ENCODE measurements around the gene ELOVL6.

ELOVL6 gene

GRCh38 chr4:110003401-110004187, 194.8 kb downstream of the ELOVL6 start:
- Histone ChIP-seq H3K56ac (ENCODE audit: low read length) (no peak overlapping the region), H3K27me3 (ENCODE audit: insufficient read depth, low read length, poor library complexity) (no peaks in the 10 kb centered on the region), H4K8ac (ENCODE audit: low read depth, low read length) (no peak overlapping the region), H3K4me2 (ENCODE audit: low read length) (no peak overlapping the region), H3K9ac (ENCODE audit: low read length) (no peak overlapping the region), H3K36me3 (ENCODE audit: control insufficient read depth, insufficient read depth, low read length) (no peaks in the 10 kb centered on the region), H4K5ac (ENCODE audit: low read length) (no peak overlapping the region), H3K4me1 (ENCODE audit: control insufficient read depth, low read depth, low read length) (no peaks in the 10 kb centered on the region), H3K18ac (ENCODE audit: low read length) (no peak overlapping the region), H2BK15ac (replicated peaks; ENCODE audit: low read depth) (no peak overlapping the region), H2BK5ac (ENCODE audit: low read length) (no peak overlapping the region), H3K27ac (ENCODE audit: low read depth, low read length) (no peak overlapping the region), H2BK120ac (ENCODE audit: low read depth, low read length) (no peak overlapping the region), H3K79me1 (ENCODE audit: low read length) (no peaks in the 10 kb centered on the region), H3K23ac (ENCODE audit: low read length) (no peak overlapping the region), H3K4me3 (ENCODE audit: low read length) (no peak overlapping the region), H3K4ac (ENCODE audit: low read depth, low read length) (no peak overlapping the region), H2AK5ac (ENCODE audit: low read length) (no peak overlapping the region), H3K79me2 (ENCODE audit: control insufficient read depth, insufficient read depth, low read length) (no peaks in the 10 kb centered on the region)
- no CpG with 5 or more reads among the region's 6 CpGs for WGBS (ENCODE audit: extremely low coverage, insufficient coverage, low lambda C conversion rate)
- no peak for DNase-seq

- no peak overlapping the region for H4K5ac ChIP-seq (ENCODE audit: low read length)
- H2BK15ac ChIP-seq (replicated peaks; ENCODE audit: low read depth): no peak overlapping the region
- H3K27me3 ChIP-seq (ENCODE audit: insufficient read depth, low read length, poor library complexity): no peaks in the 10 kb centered on the region
- H3K4me3 ChIP-seq (ENCODE audit: low read length): no peak overlapping the region
- H3K23ac ChIP-seq (ENCODE audit: low read length): no peak overlapping the region
- no peak overlapping the region for H3K9ac ChIP-seq (ENCODE audit: low read length)
- H3K18ac ChIP-seq (ENCODE audit: low read length): no peak overlapping the region
- H2BK5ac ChIP-seq (ENCODE audit: low read length): no peak overlapping the region
- H3K27ac ChIP-seq (ENCODE audit: low read depth, low read length): no peak overlapping the region
- H2BK120ac ChIP-seq (ENCODE audit: low read depth, low read length): no peak overlapping the region
- H3K4me1 ChIP-seq (ENCODE audit: control insufficient read depth, low read depth, low read length): no peaks in the 10 kb centered on the region
- no peak overlapping the region for H3K56ac ChIP-seq (ENCODE audit: low read length)
- no peak for DNase-seq
- H2AK5ac ChIP-seq (ENCODE audit: low read length): no peak overlapping the region
- H3K4ac ChIP-seq (ENCODE audit: low read depth, low read length): no peak overlapping the region
- no peak overlapping the region for H3K4me2 ChIP-seq (ENCODE audit: low read length)
- no peaks in the 10 kb centered on the region for H3K36me3 ChIP-seq (ENCODE audit: control insufficient read depth, insufficient read depth, low read length)
- no peaks in the 10 kb centered on the region for H3K79me1 ChIP-seq (ENCODE audit: low read length)
- H4K8ac ChIP-seq (ENCODE audit: low read depth, low read length): peak overlapping the region; percentile 13
- H3K79me2 ChIP-seq (ENCODE audit: control insufficient read depth, insufficient read depth, low read length): no peaks in the 10 kb centered on the region
- WGBS (ENCODE audit: extremely low coverage, insufficient coverage, low lambda C conversion rate): no CpG with 5 or more reads among the region's 3 CpGs
Measured at GRCh38 chr4:110002326-110002725, 196.1 kb downstream of the ELOVL6 start.

- no peak overlapping the region for H4K8ac ChIP-seq (ENCODE audit: low read depth, low read length)
- H2BK5ac ChIP-seq (ENCODE audit: low read length): no peak overlapping the region
- no peaks in the 10 kb centered on the region for H3K4me1 ChIP-seq (ENCODE audit: control insufficient read depth, low read depth, low read length)
- no peak overlapping the region for H3K23ac ChIP-seq (ENCODE audit: low read length)
- no peaks in the 10 kb centered on the region for H3K36me3 ChIP-seq (ENCODE audit: control insufficient read depth, insufficient read depth, low read length)
- H3K27ac ChIP-seq (ENCODE audit: low read depth, low read length): no peak overlapping the region
- no peaks in the 10 kb centered on the region for H3K79me1 ChIP-seq (ENCODE audit: low read length)
- no peak overlapping the region for H3K18ac ChIP-seq (ENCODE audit: low read length)
- no peak overlapping the region for H2BK15ac ChIP-seq (replicated peaks; ENCODE audit: low read depth)
- no CpG with 5 or more reads among the region's 9 CpGs for WGBS (ENCODE audit: extremely low coverage, insufficient coverage, low lambda C conversion rate)
- H2BK120ac ChIP-seq (ENCODE audit: low read depth, low read length): no peak overlapping the region
- no peak for DNase-seq
- no peak overlapping the region for H3K4ac ChIP-seq (ENCODE audit: low read depth, low read length)
- no peak overlapping the region for H3K56ac ChIP-seq (ENCODE audit: low read length)
- no peaks in the 10 kb centered on the region for H3K79me2 ChIP-seq (ENCODE audit: control insufficient read depth, insufficient read depth, low read length)
- H3K4me2 ChIP-seq (ENCODE audit: low read length): no peak overlapping the region
- no peaks in the 10 kb centered on the region for H3K27me3 ChIP-seq (ENCODE audit: insufficient read depth, low read length, poor library complexity)
- no peak overlapping the region for H3K4me3 ChIP-seq (ENCODE audit: low read length)
- no peak overlapping the region for H2AK5ac ChIP-seq (ENCODE audit: low read length)
- H4K5ac ChIP-seq (ENCODE audit: low read length): no peak overlapping the region
- H3K9ac ChIP-seq (ENCODE audit: low read length): no peak overlapping the region
Measured at GRCh38 chr4:109999585-109999912, 198.9 kb downstream of the ELOVL6 start.

- Histone ChIP-seq H2BK5ac (ENCODE audit: low read length) (no peak overlapping the region), H2BK15ac (replicated peaks; ENCODE audit: low read depth) (no peak overlapping the region), H3K4ac (ENCODE audit: low read depth, low read length) (no peak overlapping the region), H3K9ac (ENCODE audit: low read length) (no peak overlapping the region), H3K79me2 (ENCODE audit: control insufficient read depth, insufficient read depth, low read length) (no peaks in the 10 kb centered on the region), H3K27ac (ENCODE audit: low read depth, low read length) (no peak overlapping the region), H3K4me1 (ENCODE audit: control insufficient read depth, low read depth, low read length) (no peaks in the 10 kb centered on the region), H2AK5ac (ENCODE audit: low read length) (no peak overlapping the region), H3K23ac (ENCODE audit: low read length) (no peak overlapping the region), H2BK120ac (ENCODE audit: low read depth, low read length) (no peak overlapping the region), H4K8ac (ENCODE audit: low read depth, low read length) (no peak overlapping the region), H3K4me2 (ENCODE audit: low read length) (no peak overlapping the region), H3K56ac (ENCODE audit: low read length) (no peak overlapping the region), H3K79me1 (ENCODE audit: low read length) (no peaks in the 10 kb centered on the region), H3K36me3 (ENCODE audit: control insufficient read depth, insufficient read depth, low read length) (no peaks in the 10 kb centered on the region), H3K4me3 (ENCODE audit: low read length) (no peak overlapping the region), H3K27me3 (ENCODE audit: insufficient read depth, low read length, poor library complexity) (no peaks in the 10 kb centered on the region), H3K18ac (ENCODE audit: low read length) (no peak overlapping the region), H4K5ac (ENCODE audit: low read length) (no peak overlapping the region)
- peak; percentile 67 for DNase-seq
- no CpG with 5 or more reads among the region's 3 CpGs for WGBS (ENCODE audit: extremely low coverage, insufficient coverage, low lambda C conversion rate)
Measured at GRCh38 chr4:109998867-109999584, 199.4 kb downstream of the ELOVL6 start.

- no peak overlapping the region for H2BK120ac ChIP-seq (ENCODE audit: low read depth, low read length)
Measured at GRCh38 chr4:109996526-109996925, 201.9 kb downstream of the ELOVL6 start.

More at GRCh38 chr4:109996526-109996925, 201.9 kb downstream of the ELOVL6 start:
- no peak overlapping the region for H3K4me2 ChIP-seq (ENCODE audit: low read length)
- H3K36me3 ChIP-seq (ENCODE audit: control insufficient read depth, insufficient read depth, low read length): no peaks in the 10 kb centered on the region
- H3K56ac ChIP-seq (ENCODE audit: low read length): no peak overlapping the region
- no peak overlapping the region for H3K27ac ChIP-seq (ENCODE audit: low read depth, low read length)
- H2BK15ac ChIP-seq (replicated peaks; ENCODE audit: low read depth): no peak overlapping the region
- no peaks in the 10 kb centered on the region for H3K27me3 ChIP-seq (ENCODE audit: insufficient read depth, low read length, poor library complexity)
- no peak overlapping the region for H4K5ac ChIP-seq (ENCODE audit: low read length)
- H2AK5ac ChIP-seq (ENCODE audit: low read length): no peak overlapping the region
- no peaks in the 10 kb centered on the region for H3K79me1 ChIP-seq (ENCODE audit: low read length)
- WGBS (ENCODE audit: extremely low coverage, insufficient coverage, low lambda C conversion rate): no CpG with 5 or more reads among the region's 3 CpGs
- H4K8ac ChIP-seq (ENCODE audit: low read depth, low read length): no peak overlapping the region
- H3K4me3 ChIP-seq (ENCODE audit: low read length): no peak overlapping the region
- no peak for DNase-seq
- H3K23ac ChIP-seq (ENCODE audit: low read length): no peak overlapping the region
- H3K9ac ChIP-seq (ENCODE audit: low read length): no peak overlapping the region
- no peak overlapping the region for H3K18ac ChIP-seq (ENCODE audit: low read length)
- no peaks in the 10 kb centered on the region for H3K4me1 ChIP-seq (ENCODE audit: control insufficient read depth, low read depth, low read length)
- no peak overlapping the region for H3K4ac ChIP-seq (ENCODE audit: low read depth, low read length)
- no peaks in the 10 kb centered on the region for H3K79me2 ChIP-seq (ENCODE audit: control insufficient read depth, insufficient read depth, low read length)
- H2BK5ac ChIP-seq (ENCODE audit: low read length): no peak overlapping the region

Data from mesendoderm (in vitro differentiated cells).